Measurements from ENCODE around the gene STMND1. TPM values are rescaled to one million over a fixed set of nuclear protein-coding genes. Genes with fewer than 3 reads are reported as not detected.

The STMND1 gene
- total and polyA plus RNA-seq, 2 of the 8 experiments (the other 6 are each of a cell fraction or from before 2014, with no cell fraction given) = not detected

DNA sequence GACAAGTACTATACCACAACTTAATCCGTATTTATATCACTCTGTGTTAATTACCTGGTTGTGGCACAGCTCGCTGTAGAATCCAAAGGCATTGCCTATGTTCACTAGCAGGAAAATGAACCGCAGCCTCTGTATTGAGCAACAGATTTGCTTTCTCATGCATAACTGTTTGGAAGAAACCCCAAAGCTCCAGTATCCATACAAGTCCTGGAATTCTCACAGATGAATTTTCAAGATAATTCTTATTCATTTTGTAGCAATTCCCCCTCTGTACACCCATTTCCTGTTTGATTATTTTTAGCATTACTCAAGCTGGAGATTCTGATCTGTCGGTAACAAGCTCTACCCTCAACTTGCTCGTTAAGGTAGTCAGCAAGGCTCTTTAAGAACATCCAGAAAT, 63.5 kb downstream of the STMND1 start:
- FAIRE-seq (no peak), DNase-seq (ENCODE audit: low read depth in 1 of 2, low spot score in 2 of 2) (no peak)
- Histone ChIP-seq H3K4me2 (ENCODE audit: insufficient read depth in 1 of 2, low read depth in 2 of 2, low read length in 2 of 2) (no peak overlapping the region), H2BK120ac (replicated peaks; ENCODE audit: low read depth, low read length) (no peak overlapping the region), H3K23ac (ENCODE audit: insufficient read length) (no peak overlapping the region), H3K4me3 (ENCODE audit: extremely low read depth in 1 of 4, insufficient read depth in 2 of 4, low read depth in 3 of 4, low read length in 4 of 4) (no peak overlapping the region), H3K9ac (replicated peaks in 1 of 4; ENCODE audit: extremely low read depth in 1 of 4, low read depth in 3 of 4, low read length in 3 of 4) (no peak overlapping the region), H2BK12ac (ENCODE audit: low read depth, low read length) (no peak overlapping the region), H4K8ac (ENCODE audit: extremely low read depth, insufficient read depth, low read length) (no peak overlapping the region), H4K5ac (ENCODE audit: insufficient read length, low read depth, low read length) (no peak overlapping the region), H3K9me3 (ENCODE audit: insufficient read depth in 2 of 2, low read depth in 1 of 2, low read length in 1 of 2) (no peaks in the 10 kb centered on the region), H2BK5ac (ENCODE audit: low read depth, low read length) (no peak overlapping the region), H3K79me2 (ENCODE audit: control insufficient read depth in 1 of 2, insufficient read depth in 2 of 2, low read length in 2 of 2) (no peaks in the 10 kb centered on the region), H2BK15ac (ENCODE audit: low read length) (no peak overlapping the region), H4K20me1 (replicated peaks in 1 of 2; ENCODE audit: control insufficient read depth in 1 of 2, insufficient read depth in 2 of 2, low read length in 2 of 2) (no peaks in the 10 kb centered on the region), H3K23me2 (ENCODE audit: low read depth, low read length) (no peaks in the 10 kb centered on the region), H4K91ac (replicated peaks; ENCODE audit: insufficient read length, low read length) (no peak overlapping the region), H3K36me3 (ENCODE audit: control insufficient read depth in 2 of 4, insufficient read depth in 4 of 4, low read length in 3 of 4) (no peaks in the 10 kb centered on the region), H3K79me1 (ENCODE audit: low read depth, low read length) (no peaks in the 10 kb centered on the region), H3K14ac (ENCODE audit: insufficient read length) (no peak overlapping the region), H2AK5ac (ENCODE audit: low read depth, low read length) (no peak overlapping the region), H3K56ac (replicated peaks; ENCODE audit: insufficient read length, low read depth, low read length) (no peak overlapping the region), H3K27me3 (replicated peaks in 1 of 4; ENCODE audit: control insufficient read depth in 3 of 4, extremely low read depth in 1 of 4, insufficient read depth in 3 of 4, low read length in 3 of 4) (no peaks in the 10 kb centered on the region), H2BK20ac (ENCODE audit: low read length) (no peak overlapping the region), H3K4me1 (replicated peaks in 1 of 4; ENCODE audit: control insufficient read depth in 3 of 4, insufficient read depth in 4 of 4, low read length in 3 of 4) (no peaks in the 10 kb centered on the region; a peak in 2 of 7 replicates), H3K27ac (ENCODE audit: low read depth, low read length) (no peak overlapping the region), H3K18ac (ENCODE audit: extremely low read depth, low read length) (no peak overlapping the region), H3K4ac (replicated peaks; ENCODE audit: insufficient read length, low read depth, low read length) (no peak overlapping the region), H2AFZ (ENCODE audit: low read length) (no peak overlapping the region)
- TF ChIP-seq KDM5A (IDR thresholded peaks at IDR 0.05; ENCODE audit: low read length) = no peak
- TF ChIP-seq BACH1 (IDR thresholded peaks at IDR 0.05; ENCODE audit: low read length) = no peak
- TF ChIP-seq RFX5 (IDR thresholded peaks at IDR 0.05; ENCODE audit: borderline replicate concordance, low read depth, low read length) = no peak
- ChIA-PET POLR2A (ENCODE audit: partially characterized antibody) (no interaction called here), CTCF (ENCODE audit: partially characterized antibody) (interaction anchor here (0.7 to 1.4 kb wide), 6 partner anchors 9 to 420 kb away, joined by 3 to 4 read pairs (median 3); no protein-coding TSS in a partner anchor)
- WGBS, 2 experiments (ENCODE audit: extremely low coverage in 1 of 2, insufficient coverage in 1 of 2, insufficient read length in 1 of 2, insufficient replicate concordance in 2 of 2, low coverage in 1 of 2, low lambda C conversion rate in 2 of 2, missing lambda C conversion rate in 1 of 2) = 85% methylated on average over 5 of the region's 5 CpGs; no CpG with 5 or more reads in 1 of the 2 experiments

Measured in H1 (cell line).